Regular cardiac myocyte (primary cell): ENCODE measurements around the gene CLDN3. TPM values are rescaled to one million over a fixed set of nuclear protein-coding genes. Genes with fewer than 3 reads are reported as not detected.

Experiments used
- total RNA-seq: library from RNA; depleted of rRNA; stranded (reverse); fragments of >200 nt; gene quantifications from 2 replicates; pipeline ENCODE4 v1.2.3, GENCODE V29; 2014

Gene CLDN3
- not detected in 2 replicates for total RNA-seq

GRCh38 chr7:73770002-73770859 lies at the start of gene CLDN3:
Gene CLDN3 (minus strand): TSS chr7:73770270. CDS start chr7:73770049, 221 bp downstream.

GRCh38 chr7:73738612-73739386 lies 31.3 kb downstream of the CLDN3 start, which contains the start of gene ABHD11:
Gene ABHD11 (minus strand): TSS chr7:73738802. CDS start chr7:73738770, 32 bp downstream.

Other genes with a start within 250 kb of the CLDN3 start
- gene BAZ1B, start 248.0 kb downstream of the CLDN3 start, total RNA-seq: 40.6 and 71.1 TPM in 2 replicates
- 14.7 and 36.4 TPM in 2 replicates for gene BCL7B, start 212.6 kb downstream of the CLDN3 start, total RNA-seq
- gene TBL2, start 191.7 kb downstream of the CLDN3 start, total RNA-seq: 94.3 and 111 TPM in 2 replicates
- not detected in 2 replicates for gene MLXIPL, start 145.7 kb downstream of the CLDN3 start, total RNA-seq
- gene VPS37D, start 102.4 kb downstream of the CLDN3 start, total RNA-seq: 2.3 and 5.9 TPM in 2 replicates
- gene DNAJC30, start 86.8 kb downstream of the CLDN3 start, total RNA-seq: 1.7 and 3.6 TPM in 2 replicates
- gene BUD23, start 86.7 kb downstream of the CLDN3 start, total RNA-seq: 49.0 and 98.9 TPM in 2 replicates
- 27.1 and 52.1 TPM in 2 replicates for gene STX1A, start 50.6 kb downstream of the CLDN3 start, total RNA-seq
- gene ABHD11, start 31.5 kb downstream of the CLDN3 start, total RNA-seq: 5.4 and 20.9 TPM in 2 replicates
- gene CLDN4, start 60.7 kb upstream of the CLDN3 start, total RNA-seq: 0.85 and 2.7 TPM in 2 replicates
- 9.9 and 11.5 TPM in 2 replicates for gene METTL27, start 72.2 kb upstream of the CLDN3 start, total RNA-seq
- not detected in 2 replicates for gene TMEM270, start 90.9 kb upstream of the CLDN3 start, total RNA-seq